GM18870 (cell line): ENCODE measurements around the gene ALDH1L1.

Source experiments
- ATAC-seq: cut with Tn5 transposase; IDR thresholded peaks from one replicate; pipeline ENCODE4 v1.9.1; 2021; ENCODE audit warnings: moderate library complexity; ENCODE audit not compliant: unreplicated experiment

Gene ALDH1L1

GRCh38 chr3:126180477-126181397, at the start of gene ALDH1L1:
TSS of gene ALDH1L1 (minus strand) at chr3:126180586. CDS start at chr3:126160979, 19,607 bp downstream.
- no peak for ATAC-seq

GRCh38 chr3:126226374-126226773, 46.0 kb upstream of the ALDH1L1 start:
- no peak for ATAC-seq

- no peak for ATAC-seq
Observed at GRCh38 chr3:126216416-126216815, 36.0 kb upstream of the ALDH1L1 start.

GRCh38 chr3:126213379-126214028, 33.1 kb upstream of the ALDH1L1 start:
- no peak for ATAC-seq

GRCh38 chr3:126212620-126213378, 32.4 kb upstream of the ALDH1L1 start:
- no peak for ATAC-seq

GRCh38 chr3:126212250-126212619, 31.8 kb upstream of the ALDH1L1 start:
- ATAC-seq, result no peak

GRCh38 chr3:126211569-126211968, 31.2 kb upstream of the ALDH1L1 start:
- no peak for ATAC-seq

GRCh38 chr3:126210606-126211005, 30.2 kb upstream of the ALDH1L1 start:
- no peak for ATAC-seq

GRCh38 chr3:126209741-126210140, 29.4 kb upstream of the ALDH1L1 start:
- no peak for ATAC-seq

GRCh38 chr3:126208606-126209256, 28.3 kb upstream of the ALDH1L1 start:
- no peak for ATAC-seq

GRCh38 chr3:126208182-126208581, 27.8 kb upstream of the ALDH1L1 start:
- ATAC-seq, result no peak

GRCh38 chr3:126207166-126207565, 26.8 kb upstream of the ALDH1L1 start:
- no peak for ATAC-seq

GRCh38 chr3:126205717-126206655, 25.6 kb upstream of the ALDH1L1 start:
- ATAC-seq, result no peak

- ATAC-seq, result no peak
Observed at GRCh38 chr3:126202680-126203079, 22.3 kb upstream of the ALDH1L1 start.

- ATAC-seq, result no peak
Observed at GRCh38 chr3:126202276-126202675, 21.9 kb upstream of the ALDH1L1 start.

GRCh38 chr3:126201168-126201567, 20.8 kb upstream of the ALDH1L1 start:
- ATAC-seq, result no peak

- ATAC-seq, result no peak
Observed at GRCh38 chr3:126200534-126200933, 20.1 kb upstream of the ALDH1L1 start.

GRCh38 chr3:126199256-126199655, 18.9 kb upstream of the ALDH1L1 start:
- ATAC-seq, result no peak

GRCh38 chr3:126197854-126198584, 17.6 kb upstream of the ALDH1L1 start:
- no peak for ATAC-seq
